ENCODE results near the gene UBE2QL1. TPM values are rescaled to one million over a fixed set of nuclear protein-coding genes. Genes with fewer than 3 reads are reported as not detected.

The UBE2QL1 gene
- total RNA-seq, 1 experiment from 2014 or later = 0.54 TPM

- DNase-seq (ENCODE audit: low spot score) = no peak
Observed at GRCh38 chr5:6427694-6428093, 21.0 kb upstream of the UBE2QL1 start.

- DNase-seq (ENCODE audit: low spot score) = no peak
Observed at GRCh38 chr5:6430418-6431028, 18.1 kb upstream of the UBE2QL1 start.

GRCh38 chr5:6431214-6432195, 17.2 kb upstream of the UBE2QL1 start:
- DNase-seq (ENCODE audit: low spot score) = no peak

- no peak for DNase-seq (ENCODE audit: low spot score)
Observed at GRCh38 chr5:6432206-6432605, 16.5 kb upstream of the UBE2QL1 start.

GRCh38 chr5:6434731-6435130, 13.9 kb upstream of the UBE2QL1 start:
- no peak for DNase-seq (ENCODE audit: low spot score)

- DNase-seq (ENCODE audit: low spot score) = peak; percentile 29
Observed at GRCh38 chr5:6435356-6435755, 13.3 kb upstream of the UBE2QL1 start.

GRCh38 chr5:6436715-6437331, 11.8 kb upstream of the UBE2QL1 start:
- DNase-seq (ENCODE audit: low spot score) = no peak

GRCh38 chr5:6439588-6440550, 8.8 kb upstream of the UBE2QL1 start:
- no peak for DNase-seq (ENCODE audit: low spot score)

- DNase-seq (ENCODE audit: low spot score) = no peak
Observed at GRCh38 chr5:6442333-6442732, 6.3 kb upstream of the UBE2QL1 start.

- DNase-seq (ENCODE audit: low spot score) = no peak
Observed at GRCh38 chr5:6443326-6443725, 5.3 kb upstream of the UBE2QL1 start.

GRCh38 chr5:6446042-6446441, 2.6 kb upstream of the UBE2QL1 start:
- DNase-seq (ENCODE audit: low spot score) = no peak

- no peak for DNase-seq (ENCODE audit: low spot score)
Observed at GRCh38 chr5:6446626-6447309, 1.9 kb upstream of the UBE2QL1 start.

GRCh38 chr5:6447384-6448140, 1.1 kb upstream of the UBE2QL1 start:
- DNase-seq (ENCODE audit: low spot score) = no peak

GRCh38 chr5:6448141-6448491, 543 bp upstream of the UBE2QL1 start:
- DNase-seq (ENCODE audit: low spot score) = no peak

GRCh38 chr5:6449465-6450158, 953 bp downstream of the UBE2QL1 start:
- no peak for DNase-seq (ENCODE audit: low spot score)

GRCh38 chr5:6450319-6450833, 1.7 kb downstream of the UBE2QL1 start:
- no peak for DNase-seq (ENCODE audit: low spot score)

GRCh38 chr5:6452622-6453504, 4.2 kb downstream of the UBE2QL1 start:
- DNase-seq (ENCODE audit: low spot score) = no peak

GRCh38 chr5:6453937-6454560, 5.4 kb downstream of the UBE2QL1 start:
- no peak for DNase-seq (ENCODE audit: low spot score)
